Measurements from ENCODE around the gene ICAM4. TPM values are rescaled to one million over a fixed set of nuclear protein-coding genes. Genes with fewer than 3 reads are reported as not detected.

The ICAM4 gene
- polyA plus RNA-seq, 1 donor from 2014 or later, result not detected

DNA sequence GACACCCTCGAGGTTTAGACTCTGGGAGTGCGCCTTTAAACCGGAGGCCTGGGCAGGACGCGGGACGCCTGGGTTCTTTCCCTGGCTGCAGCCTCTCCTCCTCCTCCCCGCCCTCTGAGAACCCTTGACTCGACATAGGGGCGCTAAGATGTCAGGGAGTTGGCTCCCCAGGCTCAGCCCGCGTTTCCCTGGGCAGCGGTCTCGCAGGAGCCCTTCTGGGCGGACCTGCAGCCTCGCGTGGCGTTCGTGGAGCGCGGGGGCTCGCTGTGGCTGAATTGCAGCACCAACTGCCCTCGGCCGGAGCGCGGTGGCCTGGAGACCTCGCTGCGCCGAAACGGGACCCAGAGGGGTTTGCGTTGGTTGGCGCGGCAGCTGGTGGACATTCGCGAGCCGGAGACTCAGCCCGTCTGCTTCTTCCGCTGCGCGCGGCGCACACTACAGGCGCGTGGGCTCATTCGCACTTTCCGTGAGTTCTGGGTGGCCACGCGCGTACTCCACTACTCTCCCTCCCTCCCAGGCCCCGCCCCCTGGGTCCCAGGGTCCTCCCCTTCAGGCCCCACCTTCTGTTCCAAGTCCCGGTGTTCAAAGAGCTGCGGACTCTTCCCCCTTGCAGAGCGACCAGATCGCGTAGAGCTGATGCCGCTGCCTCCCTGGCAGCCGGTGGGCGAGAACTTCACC is 4.3 kb downstream of the ICAM4 start:
- H4K20me1 ChIP-seq (ENCODE audit: insufficient read depth), result no peaks in the 10 kb centered on the region
- peak overlapping the region; percentile 66 for H3K4me3 ChIP-seq (ENCODE audit: low read length)
- H3K27me3 ChIP-seq (ENCODE audit: insufficient read depth, low read depth, low read length), result peaks cover 100% of the 10 kb centered on the region
- H3F3A ChIP-seq (ENCODE audit: insufficient read depth, low read length, poor library complexity, severe bottlenecking), result no peaks in the 10 kb centered on the region
- no peaks in the 10 kb centered on the region for H3K9me2 ChIP-seq (ENCODE audit: insufficient read depth, low read length)
- H3K4me2 ChIP-seq (ENCODE audit: low read length), result peak overlapping the region; percentile 19
- H3K79me2 ChIP-seq (replicated peaks; ENCODE audit: insufficient read depth, low read length), result no peaks in the 10 kb centered on the region
- TF ChIP-seq EP300 (conservative IDR thresholded peaks at IDR 0.05; ENCODE audit: poor library complexity, severe bottlenecking) (no peak), RAD21 (conservative IDR thresholded peaks at IDR 0.05) (no peak), SMC3 (conservative IDR thresholded peaks at IDR 0.05; ENCODE audit: poor library complexity) (no peak), TAF1 (IDR thresholded peaks at IDR 0.05; ENCODE audit: low read depth) (no peak), MXI1 (conservative IDR thresholded peaks at IDR 0.05; ENCODE audit: poor library complexity, severe bottlenecking) (no peak), EZH2 (IDR thresholded peaks at IDR 0.05; ENCODE audit: borderline replicate concordance, insufficient read depth, low read length, poor library complexity, severe bottlenecking) (no peak), POLR2AphosphoS5 (IDR thresholded peaks at IDR 0.05) (no peak)
- TF ChIP-seq, protein P1, sequence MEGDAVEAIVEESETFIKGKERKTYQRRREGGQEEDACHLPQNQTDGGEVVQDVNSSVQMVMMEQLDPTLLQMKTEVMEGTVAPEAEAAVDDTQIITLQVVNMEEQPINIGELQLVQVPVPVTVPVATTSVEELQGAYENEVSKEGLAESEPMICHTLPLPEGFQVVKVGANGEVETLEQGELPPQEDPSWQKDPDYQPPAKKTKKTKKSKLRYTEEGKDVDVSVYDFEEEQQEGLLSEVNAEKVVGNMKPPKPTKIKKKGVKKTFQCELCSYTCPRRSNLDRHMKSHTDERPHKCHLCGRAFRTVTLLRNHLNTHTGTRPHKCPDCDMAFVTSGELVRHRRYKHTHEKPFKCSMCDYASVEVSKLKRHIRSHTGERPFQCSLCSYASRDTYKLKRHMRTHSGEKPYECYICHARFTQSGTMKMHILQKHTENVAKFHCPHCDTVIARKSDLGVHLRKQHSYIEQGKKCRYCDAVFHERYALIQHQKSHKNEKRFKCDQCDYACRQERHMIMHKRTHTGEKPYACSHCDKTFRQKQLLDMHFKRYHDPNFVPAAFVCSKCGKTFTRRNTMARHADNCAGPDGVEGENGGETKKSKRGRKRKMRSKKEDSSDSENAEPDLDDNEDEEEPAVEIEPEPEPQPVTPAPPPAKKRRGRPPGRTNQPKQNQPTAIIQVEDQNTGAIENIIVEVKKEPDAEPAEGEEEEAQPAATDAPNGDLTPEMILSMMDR (IDR thresholded peaks at IDR 0.05; ENCODE audit: poor library complexity, severe bottlenecking), result no peak
- peak overlapping the region; percentile 16 for H3K9ac ChIP-seq (ENCODE audit: low read length)
- H3K9me3 ChIP-seq (ENCODE audit: low read length), result no peaks in the 10 kb centered on the region
- no peak overlapping the region for H2AFZ ChIP-seq (ENCODE audit: low read depth, low read length)
- H3K27ac ChIP-seq (ENCODE audit: low read length), result no peak overlapping the region
- H3K36me3 ChIP-seq (ENCODE audit: insufficient read depth, low read length), result no peaks in the 10 kb centered on the region

- Histone ChIP-seq H2AFZ (ENCODE audit: low read depth, low read length) (no peak overlapping the region), H3K4me3 (ENCODE audit: low read length) (peak overlapping the region; percentile 66), H3K9me3 (ENCODE audit: low read length) (no peaks in the 10 kb centered on the region), H3K9me2 (ENCODE audit: insufficient read depth, low read length) (no peaks in the 10 kb centered on the region), H3K36me3 (ENCODE audit: insufficient read depth, low read length) (no peaks in the 10 kb centered on the region), H3K4me2 (ENCODE audit: low read length) (peak overlapping the region; percentile 25), H3F3A (ENCODE audit: insufficient read depth, low read length, poor library complexity, severe bottlenecking) (no peaks in the 10 kb centered on the region), H3K9ac (ENCODE audit: low read length) (peak overlapping the region; percentile 16), H3K27ac (ENCODE audit: low read length) (no peak overlapping the region), H3K79me2 (replicated peaks; ENCODE audit: insufficient read depth, low read length) (no peaks in the 10 kb centered on the region), H4K20me1 (ENCODE audit: insufficient read depth) (no peaks in the 10 kb centered on the region), H3K27me3 (ENCODE audit: insufficient read depth, low read depth, low read length) (peaks cover 100% of the 10 kb centered on the region)
- TF ChIP-seq RAD21 (conservative IDR thresholded peaks at IDR 0.05) (no peak), MXI1 (conservative IDR thresholded peaks at IDR 0.05; ENCODE audit: poor library complexity, severe bottlenecking) (no peak), POLR2AphosphoS5 (IDR thresholded peaks at IDR 0.05) (no peak), EZH2 (IDR thresholded peaks at IDR 0.05; ENCODE audit: borderline replicate concordance, insufficient read depth, low read length, poor library complexity, severe bottlenecking) (peak; percentile 5), TAF1 (IDR thresholded peaks at IDR 0.05; ENCODE audit: low read depth) (no peak)
- TF ChIP-seq, protein P1 (IDR thresholded peaks at IDR 0.05; ENCODE audit: poor library complexity, severe bottlenecking), result no peak
Observed at GRCh38 chr19:10291554-10292205, 4.9 kb downstream of the ICAM4 start.

All from neural cell (in vitro differentiated cells).